Measurements from ENCODE around the gene DHX58.

Gene DHX58

GRCh38 chr17:42081516-42082129 lies 30.9 kb downstream of the DHX58 start:
- no peak for DNase-seq (ENCODE audit: low read depth)

GRCh38 chr17:42079541-42079940 lies 33.0 kb downstream of the DHX58 start:
- no peak for DNase-seq (ENCODE audit: low read depth)

DNA sequence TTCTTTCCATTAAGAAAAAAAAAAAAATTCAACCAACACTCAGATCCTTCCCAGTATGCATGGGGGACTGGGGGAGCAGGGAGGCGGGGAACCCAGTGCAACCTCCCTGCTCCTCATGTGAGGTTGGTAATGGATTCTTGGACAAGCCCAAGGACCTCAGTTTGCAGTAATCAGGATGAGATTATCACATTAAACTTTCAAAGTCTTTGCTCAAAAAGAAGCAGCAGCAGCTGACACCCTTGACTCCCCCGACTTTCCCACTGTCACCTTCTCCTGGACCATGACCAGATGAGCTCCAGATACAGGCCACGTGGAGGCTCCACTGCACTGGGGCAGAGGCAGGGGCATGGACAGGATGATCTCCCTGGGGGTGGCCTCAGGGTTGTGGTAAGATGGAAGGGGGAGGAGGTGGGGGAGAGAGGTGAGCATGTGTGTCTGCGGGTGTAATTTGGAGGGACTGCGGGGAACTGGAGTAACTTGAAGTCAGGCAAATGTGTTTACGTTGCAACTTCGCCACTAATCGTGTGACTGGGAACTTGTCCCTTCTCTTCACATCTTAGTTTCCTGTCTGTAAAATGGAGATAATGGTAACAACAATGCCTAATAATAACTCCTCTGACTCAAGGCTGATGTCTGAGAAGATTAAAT lies 34.0 kb downstream of the DHX58 start:
- DNase-seq (ENCODE audit: low read depth) = no peak

GRCh38 chr17:42077755-42078154 lies 34.8 kb downstream of the DHX58 start:
- no peak for DNase-seq (ENCODE audit: low read depth)

DNA sequence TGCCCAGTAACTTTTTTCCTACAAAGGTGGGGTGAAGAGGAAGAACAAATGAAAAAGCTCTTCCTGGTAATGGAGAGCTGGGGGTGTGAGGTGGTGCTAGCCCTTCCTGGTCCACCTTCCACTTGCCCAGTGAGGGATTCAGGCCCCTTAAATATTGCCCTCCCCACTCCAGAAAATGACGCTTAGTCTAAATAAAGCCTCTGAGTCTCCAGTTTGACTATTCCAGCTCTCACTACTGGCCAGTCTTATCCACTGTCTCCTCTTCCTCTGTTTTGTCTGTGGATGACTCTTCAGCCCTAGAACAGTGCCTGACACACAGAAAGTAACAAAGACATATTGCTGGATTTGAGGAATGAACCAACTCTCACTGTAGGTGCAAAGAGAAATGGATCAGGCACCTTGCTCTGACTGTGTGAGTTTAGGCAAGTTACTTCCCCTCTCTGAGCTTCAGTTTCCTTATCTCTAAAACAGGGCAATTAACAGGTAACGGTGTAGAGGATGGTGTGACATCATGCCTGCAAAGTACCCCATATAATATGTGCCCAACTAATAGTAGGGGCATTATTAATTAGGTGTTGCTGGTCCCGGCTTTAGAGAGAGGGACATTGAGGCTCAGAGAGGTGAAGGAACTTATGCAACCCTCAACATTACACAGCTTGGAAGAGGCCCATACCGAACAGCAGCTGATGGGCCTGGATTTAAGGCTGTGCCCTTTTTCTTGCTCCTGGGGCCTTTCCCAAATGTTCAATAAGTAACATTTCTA lies 35.5 kb downstream of the DHX58 start:
- DNase-seq (ENCODE audit: low read depth) = no peak

DNA sequence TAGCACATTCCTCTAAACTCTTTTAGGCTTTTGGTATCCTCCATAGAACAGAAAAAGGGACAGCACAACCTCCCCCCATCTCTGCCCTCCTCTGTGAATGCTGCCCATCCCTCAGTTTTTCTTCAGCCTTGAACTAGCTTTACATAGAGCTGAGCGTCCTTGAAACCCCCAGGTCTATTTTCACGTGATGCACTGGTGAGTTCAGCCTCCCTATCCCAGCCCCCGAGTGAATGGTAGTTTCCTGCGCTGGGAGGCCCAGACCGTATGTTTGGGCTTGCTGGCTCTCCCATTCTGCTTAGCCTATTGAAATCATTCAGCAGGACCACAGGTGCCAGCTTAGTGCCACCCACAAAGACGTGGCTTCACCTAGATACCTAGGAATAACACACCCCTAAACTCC lies 36.7 kb downstream of the DHX58 start:
- DNase-seq (ENCODE audit: low read depth) = no peak

- DNase-seq (ENCODE audit: low read depth) = no peak
Observed at GRCh38 chr17:42072323-42073187, 40.0 kb downstream of the DHX58 start.

- DNase-seq (ENCODE audit: low read depth) = no peak
Observed at GRCh38 chr17:42071810-42072209, 40.7 kb downstream of the DHX58 start.

DNA sequence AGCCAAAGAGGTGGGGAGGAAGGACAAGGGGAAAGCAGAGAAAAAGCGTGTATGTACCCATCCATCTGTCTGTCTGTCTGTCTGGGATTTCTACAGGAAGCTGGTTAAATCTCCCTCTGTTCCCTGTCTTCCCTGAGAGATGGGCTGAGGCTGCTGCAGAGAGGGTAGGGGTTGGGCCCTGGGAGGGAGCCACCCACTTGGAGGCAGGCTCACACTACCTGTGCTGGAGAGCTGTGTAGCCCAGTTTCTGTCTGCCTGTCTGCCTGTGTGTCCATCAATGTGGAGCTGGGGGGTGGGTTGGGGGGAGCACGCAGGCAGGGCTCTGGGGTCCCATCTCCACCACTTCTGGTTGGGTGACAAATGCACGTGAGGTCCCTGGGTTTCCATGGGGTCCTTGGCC lies 43.5 kb downstream of the DHX58 start:
- no peak for DNase-seq (ENCODE audit: low read depth)

DNA sequence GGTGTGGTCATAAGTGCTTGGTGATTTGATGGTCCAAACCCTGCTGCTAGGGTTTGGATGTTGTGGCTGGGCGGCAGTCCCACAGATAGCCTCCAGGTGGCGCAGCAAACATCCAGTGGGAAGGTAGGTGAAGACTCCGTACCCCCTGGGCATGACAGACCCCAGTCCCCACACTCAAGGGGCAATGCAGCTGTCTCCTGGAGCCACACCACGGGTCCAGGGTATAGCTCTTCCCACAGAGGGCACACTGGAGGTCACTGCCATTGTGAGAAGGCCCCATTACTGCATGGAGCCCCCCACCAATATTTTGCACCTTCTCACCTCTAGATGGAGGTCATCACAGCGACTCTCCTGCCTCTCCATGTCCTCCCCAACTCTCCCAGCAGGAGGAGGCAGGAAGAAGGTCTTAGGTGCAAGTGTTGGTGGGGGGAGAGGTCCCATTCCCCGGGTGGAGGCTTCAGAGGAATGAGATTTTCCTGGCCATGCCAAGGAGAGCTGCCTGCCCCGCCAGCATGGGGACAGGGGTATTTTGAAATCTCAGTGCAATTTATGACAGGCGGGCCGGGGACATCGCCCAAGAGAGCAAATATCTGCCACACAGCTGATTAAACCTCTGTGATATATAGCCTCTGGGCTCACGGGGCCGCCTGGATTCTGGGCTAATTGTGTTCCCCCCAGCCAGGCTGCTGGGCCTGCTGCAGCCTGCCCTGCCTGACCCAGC lies 45.0 kb downstream of the DHX58 start:
- peak; percentile 44 for DNase-seq (ENCODE audit: low read depth)

- DNase-seq (ENCODE audit: low read depth) = no peak
Observed at GRCh38 chr17:42065201-42065600, 47.3 kb downstream of the DHX58 start.

DNA sequence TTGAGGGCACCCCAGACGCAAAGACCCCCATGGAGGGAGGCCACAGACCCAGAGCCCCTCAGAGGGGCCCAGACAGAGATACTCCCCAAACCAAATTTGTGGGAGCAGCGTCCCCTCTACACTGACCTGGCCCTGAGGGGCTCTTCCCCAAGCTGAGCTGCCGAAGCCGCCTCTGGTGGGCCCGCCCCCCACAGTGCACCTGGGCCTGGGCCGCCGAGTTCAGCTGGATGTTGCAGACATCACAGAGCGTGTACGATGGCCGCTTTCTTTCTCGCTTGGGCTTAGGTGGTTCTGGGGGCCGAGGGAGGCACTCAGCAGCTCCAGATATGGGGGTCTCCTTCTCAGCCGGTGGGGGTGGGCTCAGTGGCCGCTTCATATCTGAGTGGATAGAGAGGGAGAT lies 49.8 kb downstream of the DHX58 start:
- no peak for DNase-seq (ENCODE audit: low read depth)

DNA sequence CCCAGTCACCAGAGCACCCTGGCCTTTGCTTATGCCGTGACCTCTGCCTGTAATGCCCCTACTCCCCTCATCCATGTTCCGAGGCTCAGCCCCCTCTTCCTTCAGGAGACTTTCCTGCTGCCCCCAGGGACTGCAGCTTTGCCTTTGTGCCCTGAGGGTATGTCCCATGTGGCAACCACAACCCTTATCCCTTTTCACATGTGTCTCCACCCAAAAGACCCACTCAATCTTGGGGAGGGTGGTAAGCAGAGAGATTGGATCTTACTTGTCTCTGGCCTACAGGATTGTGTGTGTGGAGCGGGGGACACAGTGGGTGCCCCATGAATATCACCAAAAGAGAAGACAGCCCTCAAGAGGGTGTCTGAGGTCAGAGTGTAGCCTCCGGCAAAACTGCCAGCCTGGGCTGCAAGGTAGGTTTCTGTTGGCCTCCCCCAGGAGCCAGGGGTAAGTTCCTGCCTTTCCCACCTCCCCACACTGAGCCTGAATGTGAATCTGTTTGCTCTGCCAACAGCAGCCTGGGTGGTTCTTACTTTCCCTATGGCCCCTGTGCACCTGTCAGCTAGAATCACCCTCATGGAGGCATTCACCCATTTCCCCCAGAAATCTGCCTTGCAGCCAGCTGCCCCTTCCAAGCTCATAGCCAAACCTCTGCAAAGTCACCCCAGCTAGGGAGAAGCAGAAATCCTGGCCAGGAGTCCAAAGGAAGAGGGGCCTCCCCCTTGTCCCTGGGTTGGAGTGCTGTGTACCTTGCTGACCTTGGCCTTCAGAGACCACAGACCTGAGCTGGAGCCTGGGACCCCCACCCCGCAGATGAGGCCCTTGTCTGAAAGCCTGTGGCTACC lies 50.6 kb downstream of the DHX58 start:
- no peak for DNase-seq (ENCODE audit: low read depth)

- no peak for DNase-seq (ENCODE audit: low read depth)
Observed at GRCh38 chr17:42060231-42060630, 52.3 kb downstream of the DHX58 start.

DNA sequence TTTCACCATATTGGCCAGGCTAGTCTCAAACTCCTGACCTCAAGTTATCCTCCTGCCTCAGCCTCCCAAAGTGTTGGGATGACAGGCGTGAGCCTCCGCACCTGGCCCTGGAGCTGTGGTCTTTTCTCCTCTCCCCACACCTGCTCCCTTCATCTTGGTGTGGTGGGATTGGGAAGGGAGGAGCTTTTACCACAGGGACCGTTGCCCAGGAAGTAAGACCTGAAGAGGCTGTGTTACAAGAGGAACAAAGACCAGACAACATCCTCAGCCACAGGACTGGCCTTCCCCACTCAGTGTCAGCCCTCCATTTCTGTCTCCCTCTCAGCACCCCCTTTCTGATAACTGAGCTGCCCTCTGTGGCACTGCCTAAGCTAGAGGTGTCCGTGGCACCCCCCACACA lies 52.7 kb downstream of the DHX58 start:
- DNase-seq (ENCODE audit: low read depth) = no peak

- DNase-seq (ENCODE audit: low read depth) = no peak
Observed at GRCh38 chr17:42058063-42058462, 54.5 kb downstream of the DHX58 start.

GRCh38 chr17:42056635-42057034 lies 55.9 kb downstream of the DHX58 start:
- DNase-seq (ENCODE audit: low read depth) = no peak

GRCh38 chr17:42055496-42055895 lies 57.0 kb downstream of the DHX58 start:
- DNase-seq (ENCODE audit: low read depth) = no peak

DNA sequence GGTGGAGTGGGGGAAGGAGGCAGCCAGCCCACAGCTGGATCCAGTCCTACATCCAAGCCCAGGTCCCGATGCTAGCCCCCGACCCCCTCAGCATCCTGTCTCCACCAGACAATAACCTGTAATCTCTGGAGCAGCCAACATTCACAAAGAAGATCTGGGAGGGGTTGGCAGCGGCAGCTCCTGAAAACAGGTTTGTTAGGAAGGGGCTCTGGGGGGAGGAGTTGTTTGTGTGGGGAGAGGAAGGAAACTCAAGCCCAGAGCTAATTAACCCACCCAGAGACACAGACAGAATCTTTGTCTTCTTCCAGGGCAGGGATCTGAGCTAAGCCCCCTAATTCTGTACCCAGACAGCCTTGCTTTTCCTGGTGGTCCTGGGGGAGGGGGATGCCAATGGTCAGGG lies 57.5 kb downstream of the DHX58 start:
- DNase-seq (ENCODE audit: low read depth) = no peak

GRCh38 chr17:42053731-42054500 lies 58.6 kb downstream of the DHX58 start:
- DNase-seq (ENCODE audit: low read depth) = no peak
